ENCODE data around the gene TRIM63. TPM values are rescaled to one million over a fixed set of nuclear protein-coding genes. Genes with fewer than 3 reads are reported as not detected.

The TRIM63 gene
- total and polyA plus RNA-seq, 2 donors (not counting 1 experiment from before 2014, with no cell fraction given), result not detected

DNA sequence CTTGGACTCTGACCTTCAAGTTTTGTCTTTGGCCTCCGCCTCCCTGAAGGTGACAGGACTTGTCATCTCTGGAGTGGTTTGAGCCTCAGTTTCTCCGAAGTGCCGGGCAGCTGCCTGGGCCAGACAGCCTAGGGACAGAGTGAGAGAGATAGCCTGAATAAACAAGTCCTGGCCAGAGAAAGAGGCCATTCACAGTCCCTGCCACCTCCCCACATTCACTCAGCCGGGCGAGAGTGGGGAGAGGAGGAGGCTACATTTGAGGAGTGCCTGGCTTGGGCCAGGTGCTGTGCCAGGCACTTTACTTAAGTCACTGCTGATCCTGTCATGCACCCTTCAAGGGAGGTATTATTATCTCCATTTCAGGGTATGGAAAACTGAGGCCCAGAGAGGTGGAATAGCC is 42.4 kb downstream of the TRIM63 start:
- Histone ChIP-seq H3K4me1 (ENCODE audit: control insufficient read depth, extremely low read depth, insufficient read depth, low read length) (peaks cover 5% of the 10 kb centered on the region), H3K27ac (ENCODE audit: insufficient read depth, low read length) (no peak overlapping the region), H2AFZ (ENCODE audit: low read length) (no peak overlapping the region), H3K36me3 (ENCODE audit: control insufficient read depth, insufficient read depth, low read length) (no peaks in the 10 kb centered on the region), H3K9ac (ENCODE audit: insufficient read depth, low read length) (no peak overlapping the region), H3K79me2 (ENCODE audit: control insufficient read depth, insufficient read depth, low read length) (no peaks in the 10 kb centered on the region), H3K4me3 (replicated peaks in 1 of 4; ENCODE audit: control extremely low read depth in 1 of 4, insufficient read depth in 1 of 4, low read depth in 3 of 4, low read length in 4 of 4) (no peak overlapping the region), H4K20me1 (ENCODE audit: control insufficient read depth, extremely low read depth, insufficient read depth, low read length) (no peaks in the 10 kb centered on the region), H3K27me3 (ENCODE audit: control insufficient read depth, insufficient read depth, low read length) (no peaks in the 10 kb centered on the region), H3K4me2 (ENCODE audit: extremely low read depth, insufficient read depth, low read length) (no peak overlapping the region), H3K9me3 (ENCODE audit: control insufficient read depth, insufficient read depth, low read depth, low read length) (no peaks in the 10 kb centered on the region)
- DNase-seq (ENCODE audit: low read depth in 2 of 2), result no peak
- TF ChIP-seq, protein P1, sequence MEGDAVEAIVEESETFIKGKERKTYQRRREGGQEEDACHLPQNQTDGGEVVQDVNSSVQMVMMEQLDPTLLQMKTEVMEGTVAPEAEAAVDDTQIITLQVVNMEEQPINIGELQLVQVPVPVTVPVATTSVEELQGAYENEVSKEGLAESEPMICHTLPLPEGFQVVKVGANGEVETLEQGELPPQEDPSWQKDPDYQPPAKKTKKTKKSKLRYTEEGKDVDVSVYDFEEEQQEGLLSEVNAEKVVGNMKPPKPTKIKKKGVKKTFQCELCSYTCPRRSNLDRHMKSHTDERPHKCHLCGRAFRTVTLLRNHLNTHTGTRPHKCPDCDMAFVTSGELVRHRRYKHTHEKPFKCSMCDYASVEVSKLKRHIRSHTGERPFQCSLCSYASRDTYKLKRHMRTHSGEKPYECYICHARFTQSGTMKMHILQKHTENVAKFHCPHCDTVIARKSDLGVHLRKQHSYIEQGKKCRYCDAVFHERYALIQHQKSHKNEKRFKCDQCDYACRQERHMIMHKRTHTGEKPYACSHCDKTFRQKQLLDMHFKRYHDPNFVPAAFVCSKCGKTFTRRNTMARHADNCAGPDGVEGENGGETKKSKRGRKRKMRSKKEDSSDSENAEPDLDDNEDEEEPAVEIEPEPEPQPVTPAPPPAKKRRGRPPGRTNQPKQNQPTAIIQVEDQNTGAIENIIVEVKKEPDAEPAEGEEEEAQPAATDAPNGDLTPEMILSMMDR (conservative IDR thresholded peaks at IDR 0.05 in 1 of 2, IDR thresholded peaks at IDR 0.05 in 1 of 2; ENCODE audit: low read depth in 1 of 2, low read length in 2 of 2), result no peak
- TF ChIP-seq EZH2 (IDR thresholded peaks at IDR 0.05; ENCODE audit: low read length, missing control alignments), result no peak

DNA sequence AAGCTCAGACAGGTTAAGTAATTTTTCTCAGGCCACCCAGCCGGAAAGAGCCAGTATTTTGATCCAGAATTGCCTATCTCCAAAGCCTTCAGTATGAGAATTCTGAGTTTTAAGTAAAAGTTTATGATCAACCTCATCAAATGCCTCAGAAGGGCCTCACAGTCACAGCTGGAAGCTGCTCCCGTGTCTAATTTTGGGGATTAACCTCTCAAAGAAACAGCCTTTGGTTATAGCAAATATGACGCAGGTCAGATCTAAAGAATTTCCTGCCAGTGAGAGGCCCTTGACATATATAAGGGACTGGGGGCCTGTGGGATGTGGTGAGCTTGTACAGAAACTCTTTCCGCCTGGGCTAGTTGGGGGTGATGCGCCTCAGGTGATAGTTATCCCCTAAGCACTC is 43.6 kb downstream of the TRIM63 start:
- H2AFZ ChIP-seq (ENCODE audit: low read length), result no peak overlapping the region
- H3K9ac ChIP-seq (ENCODE audit: insufficient read depth, low read length), result no peak overlapping the region
- no peaks in the 10 kb centered on the region for H3K9me3 ChIP-seq (ENCODE audit: control insufficient read depth, insufficient read depth, low read depth, low read length)
- no peak for TF ChIP-seq EZH2 (IDR thresholded peaks at IDR 0.05; ENCODE audit: low read length, missing control alignments)
- TF ChIP-seq, protein P1 (conservative IDR thresholded peaks at IDR 0.05 in 1 of 2, IDR thresholded peaks at IDR 0.05 in 1 of 2; ENCODE audit: low read depth in 1 of 2, low read length in 2 of 2), result no peak
- H3K27ac ChIP-seq (ENCODE audit: insufficient read depth, low read length), result no peak overlapping the region
- no peaks in the 10 kb centered on the region for H4K20me1 ChIP-seq (ENCODE audit: control insufficient read depth, extremely low read depth, insufficient read depth, low read length)
- H3K4me2 ChIP-seq (ENCODE audit: extremely low read depth, insufficient read depth, low read length), result no peak overlapping the region
- no peak for DNase-seq (ENCODE audit: low read depth in 2 of 2)
- no peaks in the 10 kb centered on the region for H3K79me2 ChIP-seq (ENCODE audit: control insufficient read depth, insufficient read depth, low read length)
- no peak overlapping the region for H3K4me3 ChIP-seq (replicated peaks in 1 of 4; ENCODE audit: control extremely low read depth in 1 of 4, insufficient read depth in 1 of 4, low read depth in 3 of 4, low read length in 4 of 4)
- peaks cover 10% of the 10 kb centered on the region for H3K4me1 ChIP-seq (ENCODE audit: control insufficient read depth, extremely low read depth, insufficient read depth, low read length)
- no peaks in the 10 kb centered on the region for H3K27me3 ChIP-seq (ENCODE audit: control insufficient read depth, insufficient read depth, low read length)
- H3K36me3 ChIP-seq (ENCODE audit: control insufficient read depth, insufficient read depth, low read length), result no peaks in the 10 kb centered on the region

DNA sequence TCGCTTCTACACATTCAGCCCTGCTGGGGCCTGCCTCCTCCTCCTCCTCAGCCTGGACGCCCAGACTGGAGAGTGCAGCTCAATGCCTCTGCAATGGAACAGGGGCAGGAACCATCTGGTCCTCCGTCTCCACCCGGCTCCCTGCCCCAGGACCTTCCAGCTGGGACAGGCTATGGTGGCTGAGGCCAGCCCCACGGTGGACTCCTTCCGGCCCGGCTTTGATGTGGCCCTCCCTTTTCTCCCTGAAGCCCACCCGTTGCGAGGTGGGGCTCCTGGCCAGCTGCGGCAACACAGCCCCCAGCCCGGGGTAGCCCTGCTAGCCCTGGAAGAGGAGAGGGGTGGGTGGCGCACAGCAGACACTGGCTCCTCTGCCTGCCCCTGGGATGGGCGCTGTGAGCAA is 44.4 kb downstream of the TRIM63 start:
- no peaks in the 10 kb centered on the region for H3K36me3 ChIP-seq (ENCODE audit: control insufficient read depth, insufficient read depth, low read length)
- no peak overlapping the region for H3K9ac ChIP-seq (ENCODE audit: insufficient read depth, low read length)
- no peaks in the 10 kb centered on the region for H3K9me3 ChIP-seq (ENCODE audit: control insufficient read depth, insufficient read depth, low read depth, low read length)
- H3K79me2 ChIP-seq (ENCODE audit: control insufficient read depth, insufficient read depth, low read length), result no peaks in the 10 kb centered on the region
- no peaks in the 10 kb centered on the region for H3K27me3 ChIP-seq (ENCODE audit: control insufficient read depth, insufficient read depth, low read length)
- no peak overlapping the region for H3K4me3 ChIP-seq (replicated peaks in 1 of 4; ENCODE audit: control extremely low read depth in 1 of 4, insufficient read depth in 1 of 4, low read depth in 3 of 4, low read length in 4 of 4)
- H3K4me2 ChIP-seq (ENCODE audit: extremely low read depth, insufficient read depth, low read length), result no peak overlapping the region
- H3K27ac ChIP-seq (ENCODE audit: insufficient read depth, low read length), result no peak overlapping the region
- H3K4me1 ChIP-seq (ENCODE audit: control insufficient read depth, extremely low read depth, insufficient read depth, low read length), result peaks cover 10% of the 10 kb centered on the region
- H4K20me1 ChIP-seq (ENCODE audit: control insufficient read depth, extremely low read depth, insufficient read depth, low read length), result no peaks in the 10 kb centered on the region
- DNase-seq (ENCODE audit: low read depth in 2 of 2), result no peak
- TF ChIP-seq, protein P1 (conservative IDR thresholded peaks at IDR 0.05 in 1 of 2, IDR thresholded peaks at IDR 0.05 in 1 of 2; ENCODE audit: low read depth in 1 of 2, low read length in 2 of 2), result no peak
- no peak for TF ChIP-seq EZH2 (IDR thresholded peaks at IDR 0.05; ENCODE audit: low read length, missing control alignments)
- no peak overlapping the region for H2AFZ ChIP-seq (ENCODE audit: low read length)
